ENCODE results near the gene CELSR1. TPM values are rescaled to one million over a fixed set of nuclear protein-coding genes. Genes with fewer than 3 reads are reported as not detected.

Gene CELSR1, protein sequence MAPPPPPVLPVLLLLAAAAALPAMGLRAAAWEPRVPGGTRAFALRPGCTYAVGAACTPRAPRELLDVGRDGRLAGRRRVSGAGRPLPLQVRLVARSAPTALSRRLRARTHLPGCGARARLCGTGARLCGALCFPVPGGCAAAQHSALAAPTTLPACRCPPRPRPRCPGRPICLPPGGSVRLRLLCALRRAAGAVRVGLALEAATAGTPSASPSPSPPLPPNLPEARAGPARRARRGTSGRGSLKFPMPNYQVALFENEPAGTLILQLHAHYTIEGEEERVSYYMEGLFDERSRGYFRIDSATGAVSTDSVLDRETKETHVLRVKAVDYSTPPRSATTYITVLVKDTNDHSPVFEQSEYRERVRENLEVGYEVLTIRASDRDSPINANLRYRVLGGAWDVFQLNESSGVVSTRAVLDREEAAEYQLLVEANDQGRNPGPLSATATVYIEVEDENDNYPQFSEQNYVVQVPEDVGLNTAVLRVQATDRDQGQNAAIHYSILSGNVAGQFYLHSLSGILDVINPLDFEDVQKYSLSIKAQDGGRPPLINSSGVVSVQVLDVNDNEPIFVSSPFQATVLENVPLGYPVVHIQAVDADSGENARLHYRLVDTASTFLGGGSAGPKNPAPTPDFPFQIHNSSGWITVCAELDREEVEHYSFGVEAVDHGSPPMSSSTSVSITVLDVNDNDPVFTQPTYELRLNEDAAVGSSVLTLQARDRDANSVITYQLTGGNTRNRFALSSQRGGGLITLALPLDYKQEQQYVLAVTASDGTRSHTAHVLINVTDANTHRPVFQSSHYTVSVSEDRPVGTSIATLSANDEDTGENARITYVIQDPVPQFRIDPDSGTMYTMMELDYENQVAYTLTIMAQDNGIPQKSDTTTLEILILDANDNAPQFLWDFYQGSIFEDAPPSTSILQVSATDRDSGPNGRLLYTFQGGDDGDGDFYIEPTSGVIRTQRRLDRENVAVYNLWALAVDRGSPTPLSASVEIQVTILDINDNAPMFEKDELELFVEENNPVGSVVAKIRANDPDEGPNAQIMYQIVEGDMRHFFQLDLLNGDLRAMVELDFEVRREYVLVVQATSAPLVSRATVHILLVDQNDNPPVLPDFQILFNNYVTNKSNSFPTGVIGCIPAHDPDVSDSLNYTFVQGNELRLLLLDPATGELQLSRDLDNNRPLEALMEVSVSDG (N-terminal part only)
- 5.1 and 5.4 TPM in 2 replicates for total RNA-seq
- long read RNA-seq, partial matches to known transcripts: 0 of 3 reads
- long read RNA-seq, other reads (novel, unspliced or antisense): 3 of 3 reads

DNA sequence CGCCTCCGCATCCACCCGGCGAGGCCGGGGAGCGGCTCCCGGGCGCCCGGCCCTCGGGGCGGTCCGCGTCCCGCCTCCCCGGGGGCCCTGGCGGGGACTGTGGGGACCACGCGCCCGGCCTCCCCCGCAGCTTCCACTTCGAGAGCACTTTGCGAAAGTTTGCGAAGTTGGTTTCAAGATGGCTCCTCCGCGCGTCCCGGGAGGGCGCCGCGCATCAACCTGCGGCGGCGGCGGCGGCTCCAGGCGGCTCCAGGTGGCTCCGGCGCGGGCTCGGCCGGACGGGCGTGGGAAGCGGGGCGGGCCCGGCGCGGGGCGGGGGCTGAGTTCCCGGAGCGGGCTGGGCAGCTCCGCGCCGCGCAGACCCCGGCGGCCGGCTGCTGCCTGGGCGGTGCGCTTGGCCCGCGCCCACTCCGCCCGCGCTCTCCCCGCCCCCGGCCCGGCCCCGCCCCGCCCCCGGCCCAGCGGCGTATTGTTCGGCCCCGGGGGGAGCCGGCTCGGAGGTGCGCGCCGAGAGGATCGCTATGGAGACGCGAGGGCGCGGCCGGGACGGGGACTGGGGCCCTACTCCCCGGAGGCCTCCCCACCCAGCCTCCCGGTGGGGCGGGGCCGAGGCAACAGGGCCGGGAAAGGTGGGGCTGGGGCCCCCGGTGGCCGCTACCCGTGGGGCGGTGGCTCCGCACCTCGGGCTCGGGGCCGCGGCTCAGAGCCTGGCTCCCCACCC is at the start of gene CELSR1:
TSS of gene CELSR1 (minus strand) at position 396 of the 721 bp plus-strand sequence. CDS start 450 bp downstream, outside the sequence.
- peak within 1 kb of the TSS; percentile 84 for H3K4me3 Mint-ChIP-seq
- TF ChIP-seq, protein P1, sequence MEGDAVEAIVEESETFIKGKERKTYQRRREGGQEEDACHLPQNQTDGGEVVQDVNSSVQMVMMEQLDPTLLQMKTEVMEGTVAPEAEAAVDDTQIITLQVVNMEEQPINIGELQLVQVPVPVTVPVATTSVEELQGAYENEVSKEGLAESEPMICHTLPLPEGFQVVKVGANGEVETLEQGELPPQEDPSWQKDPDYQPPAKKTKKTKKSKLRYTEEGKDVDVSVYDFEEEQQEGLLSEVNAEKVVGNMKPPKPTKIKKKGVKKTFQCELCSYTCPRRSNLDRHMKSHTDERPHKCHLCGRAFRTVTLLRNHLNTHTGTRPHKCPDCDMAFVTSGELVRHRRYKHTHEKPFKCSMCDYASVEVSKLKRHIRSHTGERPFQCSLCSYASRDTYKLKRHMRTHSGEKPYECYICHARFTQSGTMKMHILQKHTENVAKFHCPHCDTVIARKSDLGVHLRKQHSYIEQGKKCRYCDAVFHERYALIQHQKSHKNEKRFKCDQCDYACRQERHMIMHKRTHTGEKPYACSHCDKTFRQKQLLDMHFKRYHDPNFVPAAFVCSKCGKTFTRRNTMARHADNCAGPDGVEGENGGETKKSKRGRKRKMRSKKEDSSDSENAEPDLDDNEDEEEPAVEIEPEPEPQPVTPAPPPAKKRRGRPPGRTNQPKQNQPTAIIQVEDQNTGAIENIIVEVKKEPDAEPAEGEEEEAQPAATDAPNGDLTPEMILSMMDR (conservative IDR thresholded peaks at IDR 0.05): no peak
- H3K27me3 Mint-ChIP-seq (ENCODE audit: low read depth): peaks cover 76% of the 10 kb centered on the region
- H3K9me3 Mint-ChIP-seq: no peaks in the 10 kb centered on the region
- DNase-seq (ENCODE audit: low read depth, low spot score): peak; percentile 29
- peaks cover 10% of the 10 kb centered on the region for H3K36me3 Mint-ChIP-seq (ENCODE audit: low read depth)
- peaks cover 16% of the 10 kb centered on the region for H3K4me1 Mint-ChIP-seq
- H3K27ac Mint-ChIP-seq (ENCODE audit: unreplicated experiment): no peak within 1 kb of the TSS

DNA sequence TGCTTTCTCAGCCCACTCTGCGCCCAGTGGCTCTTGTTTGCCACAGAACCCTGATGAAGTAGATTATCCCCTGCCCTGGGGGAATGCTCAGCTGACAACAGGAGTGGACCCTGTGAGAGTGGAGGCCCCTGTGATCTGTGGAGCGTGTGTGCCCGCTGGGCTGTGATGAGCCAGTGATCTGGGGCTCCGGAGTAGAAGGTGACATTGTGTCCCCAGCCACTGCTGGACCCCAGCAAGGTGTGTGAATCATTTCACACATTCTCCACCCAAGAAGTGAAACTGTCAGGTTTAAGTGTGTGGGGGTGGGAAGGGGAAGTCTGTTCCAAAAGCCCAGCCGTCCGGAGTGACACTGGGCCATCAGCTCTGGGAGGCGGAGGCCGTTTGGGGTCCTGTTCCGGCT is 49.6 kb upstream of the CELSR1 start:
- no peak overlapping the region for H3K4me3 Mint-ChIP-seq
- H3K4me1 Mint-ChIP-seq: peaks cover 8% of the 10 kb centered on the region
- H3K27ac Mint-ChIP-seq (ENCODE audit: unreplicated experiment): no peak overlapping the region
- no peak for DNase-seq (ENCODE audit: low read depth, low spot score)
- H3K27me3 Mint-ChIP-seq (ENCODE audit: low read depth): peaks cover 27% of the 10 kb centered on the region
- no peaks in the 10 kb centered on the region for H3K36me3 Mint-ChIP-seq (ENCODE audit: low read depth)
- H3K9me3 Mint-ChIP-seq: no peaks in the 10 kb centered on the region
- TF ChIP-seq, protein P1 (conservative IDR thresholded peaks at IDR 0.05): no peak

DNA sequence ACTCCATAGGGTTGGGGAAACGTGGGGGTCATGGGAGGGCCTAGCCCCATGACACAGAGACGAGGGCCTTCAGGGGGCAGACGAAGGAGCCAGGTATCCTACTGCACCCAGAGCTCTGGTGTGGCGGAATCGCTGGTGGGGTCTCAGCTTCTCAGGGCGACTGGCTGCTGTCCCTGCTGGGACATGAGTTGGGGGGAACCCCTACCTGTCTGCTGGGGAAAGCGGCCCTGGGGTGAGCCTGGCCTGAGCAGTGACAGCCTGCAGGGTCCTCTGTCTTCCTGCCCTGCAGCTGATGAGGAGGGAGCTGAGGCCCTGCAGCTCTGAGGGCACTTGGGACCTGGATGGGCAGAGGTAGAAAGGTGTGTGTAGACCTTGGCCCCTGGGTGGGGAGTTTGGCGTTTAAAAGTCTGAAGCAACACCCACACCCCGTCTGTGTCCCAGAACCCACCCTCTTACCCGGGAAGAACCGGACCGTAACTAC is 49.2 kb upstream of the CELSR1 start:
- H3K36me3 Mint-ChIP-seq (ENCODE audit: low read depth): no peaks in the 10 kb centered on the region
- peaks cover 6% of the 10 kb centered on the region for H3K4me1 Mint-ChIP-seq
- H3K9me3 Mint-ChIP-seq: no peaks in the 10 kb centered on the region
- TF ChIP-seq, protein P1 (conservative IDR thresholded peaks at IDR 0.05): no peak
- no peak for DNase-seq (ENCODE audit: low read depth, low spot score)
- no peak overlapping the region for H3K4me3 Mint-ChIP-seq
- H3K27me3 Mint-ChIP-seq (ENCODE audit: low read depth): peaks cover 27% of the 10 kb centered on the region
- no peak overlapping the region for H3K27ac Mint-ChIP-seq (ENCODE audit: unreplicated experiment)

DNA sequence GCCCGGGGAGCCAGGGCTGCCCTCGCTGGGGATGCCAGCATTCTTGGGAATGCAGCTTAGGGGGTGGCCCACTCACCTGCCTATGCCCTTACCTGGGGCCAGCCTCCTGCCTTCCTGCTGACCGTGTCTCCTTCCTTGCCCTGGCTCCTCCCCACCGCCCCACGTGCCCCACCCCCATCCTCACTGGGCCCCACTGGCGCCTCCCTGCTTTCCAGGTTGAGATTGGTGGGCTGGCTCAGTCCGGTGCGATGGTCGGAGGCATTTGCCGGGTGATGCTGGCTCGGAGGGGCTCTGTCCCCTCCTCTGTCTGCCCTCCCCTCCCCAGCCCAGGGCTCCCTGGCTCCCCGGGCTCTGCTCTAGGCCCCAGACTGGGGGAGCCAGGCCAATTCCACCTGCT is 48.7 kb upstream of the CELSR1 start:
- Mint-ChIP-seq H3K4me1 (peaks cover 6% of the 10 kb centered on the region), H3K4me3 (no peak overlapping the region), H3K27ac (ENCODE audit: unreplicated experiment) (no peak overlapping the region), H3K9me3 (no peaks in the 10 kb centered on the region), H3K27me3 (ENCODE audit: low read depth) (peaks cover 27% of the 10 kb centered on the region), H3K36me3 (ENCODE audit: low read depth) (no peaks in the 10 kb centered on the region)
- DNase-seq (ENCODE audit: low read depth, low spot score): no peak
- TF ChIP-seq, protein P1 (conservative IDR thresholded peaks at IDR 0.05): no peak

Data from neural crest cell (in vitro differentiated cells).